Measurements from ENCODE around the gene ATOX1.
"Not testable (repeated sequence)": the region's sequence is repeated elsewhere in the genome, so short reads cannot be mapped to it uniquely, and the experiment has no call there.

DNA sequence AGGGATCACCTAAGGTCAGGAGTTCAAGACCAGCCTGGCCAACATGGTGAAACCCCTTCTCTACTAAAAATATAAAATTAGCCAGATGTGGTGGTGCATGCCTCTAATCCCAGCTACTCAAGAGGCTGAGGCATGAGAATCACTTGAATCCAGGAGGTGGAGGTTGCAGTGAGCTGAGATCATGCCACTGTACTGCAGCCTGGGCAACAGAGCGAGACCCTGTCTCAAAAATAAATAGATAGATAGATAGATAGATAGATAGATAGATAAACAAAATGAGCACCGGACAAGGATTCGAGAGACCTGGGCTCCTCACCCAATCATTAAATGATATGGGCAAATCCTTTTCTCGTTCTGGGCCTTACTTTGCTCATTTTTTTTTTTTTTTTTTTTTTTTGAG lies 60.4 kb downstream of the ATOX1 start:
- TF ChIP-seq, protein P1, sequence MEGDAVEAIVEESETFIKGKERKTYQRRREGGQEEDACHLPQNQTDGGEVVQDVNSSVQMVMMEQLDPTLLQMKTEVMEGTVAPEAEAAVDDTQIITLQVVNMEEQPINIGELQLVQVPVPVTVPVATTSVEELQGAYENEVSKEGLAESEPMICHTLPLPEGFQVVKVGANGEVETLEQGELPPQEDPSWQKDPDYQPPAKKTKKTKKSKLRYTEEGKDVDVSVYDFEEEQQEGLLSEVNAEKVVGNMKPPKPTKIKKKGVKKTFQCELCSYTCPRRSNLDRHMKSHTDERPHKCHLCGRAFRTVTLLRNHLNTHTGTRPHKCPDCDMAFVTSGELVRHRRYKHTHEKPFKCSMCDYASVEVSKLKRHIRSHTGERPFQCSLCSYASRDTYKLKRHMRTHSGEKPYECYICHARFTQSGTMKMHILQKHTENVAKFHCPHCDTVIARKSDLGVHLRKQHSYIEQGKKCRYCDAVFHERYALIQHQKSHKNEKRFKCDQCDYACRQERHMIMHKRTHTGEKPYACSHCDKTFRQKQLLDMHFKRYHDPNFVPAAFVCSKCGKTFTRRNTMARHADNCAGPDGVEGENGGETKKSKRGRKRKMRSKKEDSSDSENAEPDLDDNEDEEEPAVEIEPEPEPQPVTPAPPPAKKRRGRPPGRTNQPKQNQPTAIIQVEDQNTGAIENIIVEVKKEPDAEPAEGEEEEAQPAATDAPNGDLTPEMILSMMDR (conservative IDR thresholded peaks at IDR 0.05; ENCODE audit: low read depth in 2 of 2), result not testable (repeated sequence)
- TF ChIP-seq POLR2AphosphoS5 (IDR thresholded peaks at IDR 0.05; ENCODE audit: low read depth); CREB1 (CRISPR knock-in tag; IDR thresholded peaks at IDR 0.05; ENCODE audit: low read depth); EZH2 (IDR thresholded peaks at IDR 0.05; ENCODE audit: low read depth, unreplicated experiment); ZNF114 (CRISPR knock-in tag; IDR thresholded peaks at IDR 0.05); EZH2phosphoT487 (IDR thresholded peaks at IDR 0.05; ENCODE audit: unreplicated experiment); JUNB (IDR thresholded peaks at IDR 0.05; ENCODE audit: unreplicated experiment); ZNF331 (CRISPR knock-in tag; IDR thresholded peaks at IDR 0.05; ENCODE audit: low read depth); STAT1 (IDR thresholded peaks at IDR 0.05; ENCODE audit: unreplicated experiment); NANOG (IDR thresholded peaks at IDR 0.05; ENCODE audit: borderline replicate concordance): not testable (repeated sequence)
- TF ChIP-seq, protein P2, sequence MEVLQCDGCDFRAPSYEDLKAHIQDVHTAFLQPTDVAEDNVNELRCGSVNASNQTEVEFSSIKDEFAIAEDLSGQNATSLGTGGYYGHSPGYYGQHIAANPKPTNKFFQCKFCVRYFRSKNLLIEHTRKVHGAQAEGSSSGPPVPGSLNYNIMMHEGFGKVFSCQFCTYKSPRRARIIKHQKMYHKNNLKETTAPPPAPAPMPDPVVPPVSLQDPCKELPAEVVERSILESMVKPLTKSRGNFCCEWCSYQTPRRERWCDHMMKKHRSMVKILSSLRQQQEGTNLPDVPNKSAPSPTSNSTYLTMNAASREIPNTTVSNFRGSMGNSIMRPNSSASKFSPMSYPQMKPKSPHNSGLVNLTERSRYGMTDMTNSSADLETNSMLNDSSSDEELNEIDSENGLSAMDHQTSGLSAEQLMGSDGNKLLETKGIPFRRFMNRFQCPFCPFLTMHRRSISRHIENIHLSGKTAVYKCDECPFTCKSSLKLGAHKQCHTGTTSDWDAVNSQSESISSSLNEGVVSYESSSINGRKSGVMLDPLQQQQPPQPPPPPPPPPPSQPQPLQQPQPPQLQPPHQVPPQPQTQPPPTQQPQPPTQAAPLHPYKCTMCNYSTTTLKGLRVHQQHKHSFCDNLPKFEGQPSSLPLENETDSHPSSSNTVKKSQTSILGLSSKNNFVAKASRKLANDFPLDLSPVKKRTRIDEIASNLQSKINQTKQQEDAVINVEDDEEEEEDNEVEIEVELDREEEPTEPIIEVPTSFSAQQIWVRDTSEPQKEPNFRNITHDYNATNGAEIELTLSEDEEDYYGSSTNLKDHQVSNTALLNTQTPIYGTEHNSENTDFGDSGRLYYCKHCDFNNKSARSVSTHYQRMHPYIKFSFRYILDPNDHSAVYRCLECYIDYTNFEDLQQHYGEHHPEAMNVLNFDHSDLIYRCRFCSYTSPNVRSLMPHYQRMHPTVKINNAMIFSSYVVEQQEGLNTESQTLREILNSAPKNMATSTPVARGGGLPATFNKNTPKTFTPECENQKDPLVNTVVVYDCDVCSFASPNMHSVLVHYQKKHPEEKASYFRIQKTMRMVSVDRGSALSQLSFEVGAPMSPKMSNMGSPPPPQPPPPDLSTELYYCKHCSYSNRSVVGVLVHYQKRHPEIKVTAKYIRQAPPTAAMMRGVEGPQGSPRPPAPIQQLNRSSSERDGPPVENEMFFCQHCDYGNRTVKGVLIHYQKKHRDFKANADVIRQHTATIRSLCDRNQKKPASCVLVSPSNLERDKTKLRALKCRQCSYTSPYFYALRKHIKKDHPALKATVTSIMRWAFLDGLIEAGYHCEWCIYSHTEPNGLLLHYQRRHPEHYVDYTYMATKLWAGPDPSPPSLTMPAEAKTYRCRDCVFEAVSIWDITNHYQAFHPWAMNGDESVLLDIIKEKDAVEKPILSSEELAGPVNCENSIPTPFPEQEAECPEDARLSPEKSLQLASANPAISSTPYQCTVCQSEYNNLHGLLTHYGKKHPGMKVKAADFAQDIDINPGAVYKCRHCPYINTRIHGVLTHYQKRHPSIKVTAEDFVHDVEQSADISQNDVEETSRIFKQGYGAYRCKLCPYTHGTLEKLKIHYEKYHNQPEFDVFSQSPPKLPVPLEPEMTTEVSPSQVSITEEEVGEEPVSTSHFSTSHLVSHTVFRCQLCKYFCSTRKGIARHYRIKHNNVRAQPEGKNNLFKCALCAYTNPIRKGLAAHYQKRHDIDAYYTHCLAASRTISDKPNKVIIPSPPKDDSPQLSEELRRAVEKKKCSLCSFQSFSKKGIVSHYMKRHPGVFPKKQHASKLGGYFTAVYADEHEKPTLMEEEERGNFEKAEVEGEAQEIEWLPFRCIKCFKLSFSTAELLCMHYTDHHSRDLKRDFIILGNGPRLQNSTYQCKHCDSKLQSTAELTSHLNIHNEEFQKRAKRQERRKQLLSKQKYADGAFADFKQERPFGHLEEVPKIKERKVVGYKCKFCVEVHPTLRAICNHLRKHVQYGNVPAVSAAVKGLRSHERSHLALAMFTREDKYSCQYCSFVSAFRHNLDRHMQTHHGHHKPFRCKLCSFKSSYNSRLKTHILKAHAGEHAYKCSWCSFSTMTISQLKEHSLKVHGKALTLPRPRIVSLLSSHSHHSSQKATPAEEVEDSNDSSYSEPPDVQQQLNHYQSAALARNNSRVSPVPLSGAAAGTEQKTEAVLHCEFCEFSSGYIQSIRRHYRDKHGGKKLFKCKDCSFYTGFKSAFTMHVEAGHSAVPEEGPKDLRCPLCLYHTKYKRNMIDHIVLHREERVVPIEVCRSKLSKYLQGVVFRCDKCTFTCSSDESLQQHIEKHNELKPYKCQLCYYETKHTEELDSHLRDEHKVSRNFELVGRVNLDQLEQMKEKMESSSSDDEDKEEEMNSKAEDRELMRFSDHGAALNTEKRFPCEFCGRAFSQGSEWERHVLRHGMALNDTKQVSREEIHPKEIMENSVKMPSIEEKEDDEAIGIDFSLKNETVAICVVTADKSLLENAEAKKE (CRISPR knock-in tag; IDR thresholded peaks at IDR 0.05), result not testable (repeated sequence)
- TF ChIP-seq, protein P3, sequence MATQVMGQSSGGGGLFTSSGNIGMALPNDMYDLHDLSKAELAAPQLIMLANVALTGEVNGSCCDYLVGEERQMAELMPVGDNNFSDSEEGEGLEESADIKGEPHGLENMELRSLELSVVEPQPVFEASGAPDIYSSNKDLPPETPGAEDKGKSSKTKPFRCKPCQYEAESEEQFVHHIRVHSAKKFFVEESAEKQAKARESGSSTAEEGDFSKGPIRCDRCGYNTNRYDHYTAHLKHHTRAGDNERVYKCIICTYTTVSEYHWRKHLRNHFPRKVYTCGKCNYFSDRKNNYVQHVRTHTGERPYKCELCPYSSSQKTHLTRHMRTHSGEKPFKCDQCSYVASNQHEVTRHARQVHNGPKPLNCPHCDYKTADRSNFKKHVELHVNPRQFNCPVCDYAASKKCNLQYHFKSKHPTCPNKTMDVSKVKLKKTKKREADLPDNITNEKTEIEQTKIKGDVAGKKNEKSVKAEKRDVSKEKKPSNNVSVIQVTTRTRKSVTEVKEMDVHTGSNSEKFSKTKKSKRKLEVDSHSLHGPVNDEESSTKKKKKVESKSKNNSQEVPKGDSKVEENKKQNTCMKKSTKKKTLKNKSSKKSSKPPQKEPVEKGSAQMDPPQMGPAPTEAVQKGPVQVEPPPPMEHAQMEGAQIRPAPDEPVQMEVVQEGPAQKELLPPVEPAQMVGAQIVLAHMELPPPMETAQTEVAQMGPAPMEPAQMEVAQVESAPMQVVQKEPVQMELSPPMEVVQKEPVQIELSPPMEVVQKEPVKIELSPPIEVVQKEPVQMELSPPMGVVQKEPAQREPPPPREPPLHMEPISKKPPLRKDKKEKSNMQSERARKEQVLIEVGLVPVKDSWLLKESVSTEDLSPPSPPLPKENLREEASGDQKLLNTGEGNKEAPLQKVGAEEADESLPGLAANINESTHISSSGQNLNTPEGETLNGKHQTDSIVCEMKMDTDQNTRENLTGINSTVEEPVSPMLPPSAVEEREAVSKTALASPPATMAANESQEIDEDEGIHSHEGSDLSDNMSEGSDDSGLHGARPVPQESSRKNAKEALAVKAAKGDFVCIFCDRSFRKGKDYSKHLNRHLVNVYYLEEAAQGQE (IDR thresholded peaks at IDR 0.05; ENCODE audit: unreplicated experiment), result not testable (repeated sequence)
- TF ChIP-seq, protein P4, sequence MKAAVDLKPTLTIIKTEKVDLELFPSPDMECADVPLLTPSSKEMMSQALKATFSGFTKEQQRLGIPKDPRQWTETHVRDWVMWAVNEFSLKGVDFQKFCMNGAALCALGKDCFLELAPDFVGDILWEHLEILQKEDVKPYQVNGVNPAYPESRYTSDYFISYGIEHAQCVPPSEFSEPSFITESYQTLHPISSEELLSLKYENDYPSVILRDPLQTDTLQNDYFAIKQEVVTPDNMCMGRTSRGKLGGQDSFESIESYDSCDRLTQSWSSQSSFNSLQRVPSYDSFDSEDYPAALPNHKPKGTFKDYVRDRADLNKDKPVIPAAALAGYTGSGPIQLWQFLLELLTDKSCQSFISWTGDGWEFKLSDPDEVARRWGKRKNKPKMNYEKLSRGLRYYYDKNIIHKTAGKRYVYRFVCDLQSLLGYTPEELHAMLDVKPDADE (IDR thresholded peaks at IDR 0.05), result not testable (repeated sequence)

Measured in GM23338 (cell line).